Neural cell (in vitro differentiated cells): ENCODE results near the gene SURF1. TPM values are rescaled to one million over a fixed set of nuclear protein-coding genes. Genes with fewer than 3 reads are reported as not detected.

Experiments used
- H2AFZ ChIP-seq: fragments of 200-600, 300-800 bp; sonication (generic), shearing (Covaris generic); 2 replicates; pipeline ENCODE4 v1.6.0; 2014; ENCODE audit warnings: low read depth, mild to moderate bottlenecking, antibody characterized with exemption, low read length, moderate library complexity
- H3F3A ChIP-seq: fragments of 200-600 bp; shearing (Covaris generic); 2 replicates; pipeline ENCODE4 v1.6.1; 2016; ENCODE audit warnings: mild to moderate bottlenecking, moderate library complexity, mixed read lengths, antibody characterized with exemption, low read length; ENCODE audit not compliant: insufficient read depth, poor library complexity, severe bottlenecking
- H3K27ac ChIP-seq: fragments of 200-600, 300-800 bp; sonication (generic), shearing (Covaris generic); 2 replicates; pipeline ENCODE4 v1.5.1; 2014; ENCODE audit warnings: mild to moderate bottlenecking, low read length, moderate library complexity
- H3K27me3 ChIP-seq: fragments of 300-800, 200-600 bp; sonication (generic), shearing (Covaris generic); 2 replicates; pipeline ENCODE4 v1.6.0; 2014; ENCODE audit warnings: mild to moderate bottlenecking, low read depth, low read length, moderate library complexity; ENCODE audit not compliant: insufficient read depth
- H3K36me3 ChIP-seq: fragments of 300-800, 200-600 bp; sonication (generic), shearing (Covaris generic); 2 replicates; pipeline ENCODE4 v1.5.1; 2014; ENCODE audit warnings: mild to moderate bottlenecking, antibody characterized with exemption, low read length, moderate library complexity; ENCODE audit not compliant: insufficient read depth
- H3K4me2 ChIP-seq: fragments of 300-800, 200-600 bp; sonication (generic), shearing (Covaris generic); 2 replicates; pipeline ENCODE4 v1.6.0; 2014; ENCODE audit warnings: mild to moderate bottlenecking, low read length
- H3K4me3 ChIP-seq: fragments of 300-800, 200-600 bp; sonication (generic), shearing (Covaris generic); 2 replicates; pipeline ENCODE4 v1.5.1; 2014; ENCODE audit warnings: mild to moderate bottlenecking, low read length, moderate library complexity
- H3K79me2 ChIP-seq: fragments of 200-600 bp; shearing (Covaris generic); replicated peaks from 2 replicates; pipeline ENCODE4 v1.6.0; 2014; ENCODE audit warnings: mild to moderate bottlenecking, low read length, moderate library complexity; ENCODE audit not compliant: insufficient read depth
- H3K9ac ChIP-seq: fragments of 300-800, 200-600 bp; sonication (generic), shearing (Covaris generic); 2 replicates; pipeline ENCODE4 v1.6.1; 2016; ENCODE audit warnings: mild to moderate bottlenecking, low read length, mixed read lengths
- H3K9me2 ChIP-seq: fragments of 200-600 bp; shearing (Covaris generic); 2 replicates; pipeline ENCODE4 v1.6.1; 2016; ENCODE audit warnings: mild to moderate bottlenecking, low read length, mixed read lengths; ENCODE audit not compliant: insufficient read depth
- H3K9me3 ChIP-seq: fragments of 200-600, 300-800 bp; sonication (generic), shearing (Covaris generic); 2 replicates; pipeline ENCODE4 v1.6.1; 2016; ENCODE audit warnings: mild to moderate bottlenecking, mixed run types, low read length, moderate library complexity, mixed read lengths
- H4K20me1 ChIP-seq: fragments of 200-600 bp; shearing (Covaris generic); 2 replicates; pipeline ENCODE4 v1.6.1; 2016; ENCODE audit warnings: mild to moderate bottlenecking, mixed run types; ENCODE audit not compliant: insufficient read depth
- CTCF ChIP-seq: fragments of 450-650 bp; IDR thresholded peaks from 2 replicates; pipeline ENCODE4 v1.5.1; 2014; ENCODE audit warnings: antibody characterized with exemption, mild to moderate bottlenecking, moderate library complexity; ENCODE audit not compliant: poor library complexity, severe bottlenecking
- EP300 ChIP-seq: fragments of 450-650 bp; conservative IDR thresholded peaks from 2 replicates; pipeline ENCODE4 v1.6.1; 2014; ENCODE audit warnings: antibody characterized with exemption, mild to moderate bottlenecking, moderate library complexity; ENCODE audit not compliant: poor library complexity, severe bottlenecking
- EZH2 ChIP-seq: fragments of 200-600, 300-800 bp; shearing (Covaris generic), sonication (generic); IDR thresholded peaks from 2 replicates; pipeline ENCODE4 v1.6.1; 2014; ENCODE audit warnings: antibody characterized with exemption, low read length, borderline replicate concordance, mild to moderate bottlenecking; ENCODE audit not compliant: insufficient read depth, poor library complexity, severe bottlenecking
- MXI1 ChIP-seq: fragments of 450-650 bp; conservative IDR thresholded peaks from 2 replicates; pipeline ENCODE4 v1.6.1; 2014; ENCODE audit warnings: antibody characterized with exemption, mild to moderate bottlenecking; ENCODE audit not compliant: poor library complexity, severe bottlenecking
- POLR2AphosphoS5 ChIP-seq: IDR thresholded peaks from 2 replicates; pipeline ENCODE4 v1.6.1; 2012
- RAD21 ChIP-seq: fragments of 450-650 bp; conservative IDR thresholded peaks from 2 replicates; pipeline ENCODE4 v1.6.1; 2014; ENCODE audit warnings: antibody characterized with exemption, mild to moderate bottlenecking, moderate library complexity
- SMC3 ChIP-seq: fragments of 450-650 bp; conservative IDR thresholded peaks from 2 replicates; pipeline ENCODE4 v1.6.1; 2014; ENCODE audit warnings: antibody characterized with exemption, mild to moderate bottlenecking, moderate library complexity; ENCODE audit not compliant: poor library complexity
- TAF1 ChIP-seq: IDR thresholded peaks from 2 replicates; pipeline ENCODE4 v1.6.1; 2012; ENCODE audit warnings: low read depth
- polyA plus RNA-seq: library from polyadenylated mRNA; depleted of rRNA; stranded (reverse); fragments of >200 nt; gene quantifications from 2 replicates; pipeline ENCODE4 v1.2.3, GENCODE V29; 2014
- TF ChIP-seq, protein P1 (sequence below): IDR thresholded peaks from 2 replicates; pipeline ENCODE4 v1.6.1; 2012; ENCODE audit warnings: borderline replicate concordance

Gene SURF1
- polyA plus RNA-seq, 1 donor from 2014 or later, result 32.3 TPM

GRCh38 chr9:133341369-133342068 is 14.8 kb downstream of the SURF1 start:
- Histone ChIP-seq H3K79me2 (peaks cover 4% of the 10 kb centered on the region), H3K4me3 (no peak overlapping the region), H3K27me3 (no peaks in the 10 kb centered on the region), H3K9ac (no peak overlapping the region), H3K36me3 (no peaks in the 10 kb centered on the region), H3K27ac (no peak overlapping the region), H3F3A (no peaks in the 10 kb centered on the region), H4K20me1 (no peaks in the 10 kb centered on the region), H2AFZ (no peak overlapping the region), H3K9me3 (no peaks in the 10 kb centered on the region), H3K9me2 (no peaks in the 10 kb centered on the region), H3K4me2 (no peak overlapping the region)
- TF ChIP-seq CTCF (no peak), MXI1 (no peak), EZH2 (no peak), EP300 (no peak), RAD21 (no peak), TAF1 (no peak), POLR2AphosphoS5 (no peak), SMC3 (no peak)
- TF ChIP-seq, protein P1, sequence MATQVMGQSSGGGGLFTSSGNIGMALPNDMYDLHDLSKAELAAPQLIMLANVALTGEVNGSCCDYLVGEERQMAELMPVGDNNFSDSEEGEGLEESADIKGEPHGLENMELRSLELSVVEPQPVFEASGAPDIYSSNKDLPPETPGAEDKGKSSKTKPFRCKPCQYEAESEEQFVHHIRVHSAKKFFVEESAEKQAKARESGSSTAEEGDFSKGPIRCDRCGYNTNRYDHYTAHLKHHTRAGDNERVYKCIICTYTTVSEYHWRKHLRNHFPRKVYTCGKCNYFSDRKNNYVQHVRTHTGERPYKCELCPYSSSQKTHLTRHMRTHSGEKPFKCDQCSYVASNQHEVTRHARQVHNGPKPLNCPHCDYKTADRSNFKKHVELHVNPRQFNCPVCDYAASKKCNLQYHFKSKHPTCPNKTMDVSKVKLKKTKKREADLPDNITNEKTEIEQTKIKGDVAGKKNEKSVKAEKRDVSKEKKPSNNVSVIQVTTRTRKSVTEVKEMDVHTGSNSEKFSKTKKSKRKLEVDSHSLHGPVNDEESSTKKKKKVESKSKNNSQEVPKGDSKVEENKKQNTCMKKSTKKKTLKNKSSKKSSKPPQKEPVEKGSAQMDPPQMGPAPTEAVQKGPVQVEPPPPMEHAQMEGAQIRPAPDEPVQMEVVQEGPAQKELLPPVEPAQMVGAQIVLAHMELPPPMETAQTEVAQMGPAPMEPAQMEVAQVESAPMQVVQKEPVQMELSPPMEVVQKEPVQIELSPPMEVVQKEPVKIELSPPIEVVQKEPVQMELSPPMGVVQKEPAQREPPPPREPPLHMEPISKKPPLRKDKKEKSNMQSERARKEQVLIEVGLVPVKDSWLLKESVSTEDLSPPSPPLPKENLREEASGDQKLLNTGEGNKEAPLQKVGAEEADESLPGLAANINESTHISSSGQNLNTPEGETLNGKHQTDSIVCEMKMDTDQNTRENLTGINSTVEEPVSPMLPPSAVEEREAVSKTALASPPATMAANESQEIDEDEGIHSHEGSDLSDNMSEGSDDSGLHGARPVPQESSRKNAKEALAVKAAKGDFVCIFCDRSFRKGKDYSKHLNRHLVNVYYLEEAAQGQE, result no peak

GRCh38 chr9:133340916-133341315 is 15.4 kb downstream of the SURF1 start:
- TF ChIP-seq SMC3 (no peak), POLR2AphosphoS5 (no peak), CTCF (no peak), MXI1 (no peak), TAF1 (no peak), EP300 (no peak), EZH2 (no peak), RAD21 (no peak)
- TF ChIP-seq, protein P1, result no peak
- H3K9me2 ChIP-seq, result no peaks in the 10 kb centered on the region
- H3K79me2 ChIP-seq, result no peaks in the 10 kb centered on the region
- H3K9ac ChIP-seq, result no peak overlapping the region
- H3K36me3 ChIP-seq, result no peaks in the 10 kb centered on the region
- H4K20me1 ChIP-seq, result no peaks in the 10 kb centered on the region
- H3K27ac ChIP-seq, result no peak overlapping the region
- H3K4me3 ChIP-seq, result no peak overlapping the region
- no peak overlapping the region for H3K4me2 ChIP-seq
- no peak overlapping the region for H2AFZ ChIP-seq
- no peaks in the 10 kb centered on the region for H3K27me3 ChIP-seq
- H3F3A ChIP-seq, result no peaks in the 10 kb centered on the region
- no peaks in the 10 kb centered on the region for H3K9me3 ChIP-seq
